Astrocyte (in vitro differentiated cells and primary cell): Measurements from ENCODE around the gene ZNF213.

Experiments
- EZH2 ChIP-seq: IDR thresholded peaks from 2 replicates; pipeline ENCODE4 v1.6.1; 2012; ENCODE audit warnings: mild to moderate bottlenecking, low read length, inconsistent platforms; ENCODE audit not compliant: insufficient read depth
- TF ChIP-seq, protein P1 (sequence below): IDR thresholded peaks from 2 replicates; pipeline ENCODE4 v1.5.1; 2011; ENCODE audit warnings: low read depth, mild to moderate bottlenecking, inconsistent platforms, low read length, moderate library complexity; ENCODE audit not compliant: insufficient read depth

DNA sequence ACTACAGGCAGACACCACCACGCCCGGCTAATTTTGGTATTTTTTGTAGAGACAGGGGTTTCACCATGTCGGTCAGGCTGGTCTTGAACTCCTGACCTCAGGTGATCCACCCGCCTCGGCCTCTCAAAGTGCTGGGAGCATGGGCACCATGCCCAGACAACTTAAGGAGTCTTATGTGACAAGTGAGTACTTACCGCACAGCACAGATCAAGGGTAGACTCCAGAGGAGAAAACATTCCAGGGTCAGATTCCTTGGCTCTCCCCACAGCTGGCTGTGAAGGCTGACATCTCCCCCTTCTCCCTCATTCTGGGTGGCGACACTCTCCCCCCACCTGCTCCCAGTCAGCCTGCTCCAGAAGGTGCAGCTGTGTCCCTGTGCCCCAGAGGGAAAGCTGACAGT lies 46.4 kb upstream of the ZNF213 start:
- TF ChIP-seq, protein P1, sequence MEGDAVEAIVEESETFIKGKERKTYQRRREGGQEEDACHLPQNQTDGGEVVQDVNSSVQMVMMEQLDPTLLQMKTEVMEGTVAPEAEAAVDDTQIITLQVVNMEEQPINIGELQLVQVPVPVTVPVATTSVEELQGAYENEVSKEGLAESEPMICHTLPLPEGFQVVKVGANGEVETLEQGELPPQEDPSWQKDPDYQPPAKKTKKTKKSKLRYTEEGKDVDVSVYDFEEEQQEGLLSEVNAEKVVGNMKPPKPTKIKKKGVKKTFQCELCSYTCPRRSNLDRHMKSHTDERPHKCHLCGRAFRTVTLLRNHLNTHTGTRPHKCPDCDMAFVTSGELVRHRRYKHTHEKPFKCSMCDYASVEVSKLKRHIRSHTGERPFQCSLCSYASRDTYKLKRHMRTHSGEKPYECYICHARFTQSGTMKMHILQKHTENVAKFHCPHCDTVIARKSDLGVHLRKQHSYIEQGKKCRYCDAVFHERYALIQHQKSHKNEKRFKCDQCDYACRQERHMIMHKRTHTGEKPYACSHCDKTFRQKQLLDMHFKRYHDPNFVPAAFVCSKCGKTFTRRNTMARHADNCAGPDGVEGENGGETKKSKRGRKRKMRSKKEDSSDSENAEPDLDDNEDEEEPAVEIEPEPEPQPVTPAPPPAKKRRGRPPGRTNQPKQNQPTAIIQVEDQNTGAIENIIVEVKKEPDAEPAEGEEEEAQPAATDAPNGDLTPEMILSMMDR: no peak
- no peak for TF ChIP-seq EZH2
